ES-I3 (cell line): ENCODE data around the gene PODN.

Experiments
- H3K36me3 ChIP-seq: 2 replicates; pipeline ENCODE4 v1.6.1; 2013; ENCODE audit warnings: mild to moderate bottlenecking, low read length, control low read depth, moderate library complexity; ENCODE audit not compliant: insufficient read depth
- H3K4me1 ChIP-seq: 2 replicates; pipeline ENCODE4 v1.6.1; 2013; ENCODE audit warnings: mild to moderate bottlenecking, control low read depth, low read length; ENCODE audit not compliant: insufficient read depth
- H3K9ac ChIP-seq: 2 replicates; pipeline ENCODE4 v1.6.1; 2013; ENCODE audit warnings: low read depth, mild to moderate bottlenecking, low read length, moderate library complexity
- H3K9me3 ChIP-seq: 2 replicates; pipeline ENCODE4 v1.6.1; 2013; ENCODE audit warnings: mild to moderate bottlenecking, low read length, moderate library complexity; ENCODE audit not compliant: control insufficient read depth, insufficient read depth

The PODN gene

GRCh38 chr1:53114581-53115400 lies 52.8 kb downstream of the PODN start:
- Histone ChIP-seq H3K9me3 (no peaks in the 10 kb centered on the region), H3K36me3 (no peaks in the 10 kb centered on the region), H3K9ac (no peak overlapping the region), H3K4me1 (peaks cover 5% of the 10 kb centered on the region)

- H3K9me3 ChIP-seq: no peaks in the 10 kb centered on the region
- H3K4me1 ChIP-seq: peaks cover 6% of the 10 kb centered on the region
- no peaks in the 10 kb centered on the region for H3K36me3 ChIP-seq
- H3K9ac ChIP-seq: no peak overlapping the region
These were observed 53.6 kb downstream of the PODN start for GRCh38 chr1:53115403-53116306.

- no peaks in the 10 kb centered on the region for H3K36me3 ChIP-seq
- peaks cover 8% of the 10 kb centered on the region for H3K4me1 ChIP-seq
- no peaks in the 10 kb centered on the region for H3K9me3 ChIP-seq
- no peak overlapping the region for H3K9ac ChIP-seq
These were observed 54.3 kb downstream of the PODN start for GRCh38 chr1:53116307-53116810.

- H3K4me1 ChIP-seq: peaks cover 13% of the 10 kb centered on the region
- H3K36me3 ChIP-seq: no peaks in the 10 kb centered on the region
- no peaks in the 10 kb centered on the region for H3K9me3 ChIP-seq
- H3K9ac ChIP-seq: no peak overlapping the region
These were observed 55.1 kb downstream of the PODN start for GRCh38 chr1:53116933-53117600.

GRCh38 chr1:53117836-53118235 lies 55.8 kb downstream of the PODN start:
- Histone ChIP-seq H3K4me1 (peaks cover 20% of the 10 kb centered on the region), H3K36me3 (no peaks in the 10 kb centered on the region), H3K9me3 (no peaks in the 10 kb centered on the region), H3K9ac (no peak overlapping the region)

GRCh38 chr1:53120659-53121058 lies 58.6 kb downstream of the PODN start:
- Histone ChIP-seq H3K9me3 (no peaks in the 10 kb centered on the region), H3K4me1 (peaks cover 25% of the 10 kb centered on the region), H3K36me3 (no peaks in the 10 kb centered on the region), H3K9ac (no peak overlapping the region)

GRCh38 chr1:53121319-53122172 lies 59.5 kb downstream of the PODN start:
- no peak overlapping the region for H3K9ac ChIP-seq
- no peaks in the 10 kb centered on the region for H3K9me3 ChIP-seq
- H3K4me1 ChIP-seq: peaks cover 22% of the 10 kb centered on the region
- H3K36me3 ChIP-seq: no peaks in the 10 kb centered on the region

GRCh38 chr1:53122201-53122885 lies 60.3 kb downstream of the PODN start:
- Histone ChIP-seq H3K36me3 (no peaks in the 10 kb centered on the region), H3K9ac (no peak overlapping the region), H3K4me1 (peaks cover 22% of the 10 kb centered on the region), H3K9me3 (no peaks in the 10 kb centered on the region)

GRCh38 chr1:53122961-53123413 lies 61.0 kb downstream of the PODN start:
- Histone ChIP-seq H3K36me3 (no peaks in the 10 kb centered on the region), H3K9me3 (no peaks in the 10 kb centered on the region), H3K4me1 (peaks cover 22% of the 10 kb centered on the region; the same call in 1 of the 2 replicates)

GRCh38 chr1:53123453-53124140 lies 61.6 kb downstream of the PODN start:
- no peak overlapping the region for H3K9ac ChIP-seq
- H3K36me3 ChIP-seq: no peaks in the 10 kb centered on the region
- no peaks in the 10 kb centered on the region for H3K9me3 ChIP-seq
- peaks cover 22% of the 10 kb centered on the region; the same call in 1 of the 2 replicates for H3K4me1 ChIP-seq

More at GRCh38 chr1:53122961-53123413, 61.0 kb downstream of the PODN start:
- no peak overlapping the region for H3K9ac ChIP-seq

- Histone ChIP-seq H3K9me3 (no peaks in the 10 kb centered on the region), H3K9ac (no peak overlapping the region), H3K4me1 (peaks cover 19% of the 10 kb centered on the region; the same call in 1 of the 2 replicates), H3K36me3 (no peaks in the 10 kb centered on the region)
These were observed 63.1 kb downstream of the PODN start for GRCh38 chr1:53125122-53125521.

GRCh38 chr1:53125623-53126360 lies 63.8 kb downstream of the PODN start:
- Histone ChIP-seq H3K9me3 (no peaks in the 10 kb centered on the region), H3K9ac (no peak overlapping the region), H3K36me3 (no peaks in the 10 kb centered on the region), H3K4me1 (peaks cover 19% of the 10 kb centered on the region; the same call in 1 of the 2 replicates)
